Stomach (tissue), 9 donors: ENCODE results near the gene GULP1. TPM values are rescaled to one million over a fixed set of nuclear protein-coding genes. Genes with fewer than 3 reads are reported as not detected.

Experiments
- DNase-seq, 2 donors: peaks; one replicate each; pipeline versions ENCODE4 v3.0.0 to v3.0.0-alpha.2; 2013 to 2019
- H3K27ac ChIP-seq, 5 donors: fragments of 200-600 bp in 4 of 5; sonication (generic) in 4 of 5; one replicate each; pipeline ENCODE4 v1.5.1; 2013 to 2019; ENCODE audit warnings: mild to moderate bottlenecking in 1 of 5, moderate library complexity in 1 of 5
- H3K27me3 ChIP-seq, 3 donors: fragments of 200-600 bp; sonication (generic); one replicate each; pipeline ENCODE4 v1.5.1; 2017 to 2019; ENCODE audit warnings: mixed run types in 1 of 3
- H3K36me3 ChIP-seq, 4 donors: fragments of 200-600 bp; sonication (generic); 1 replicate in 3 of 4; 2 replicates in 1 of 4; pipeline ENCODE4 v1.5.1; 2016 to 2019
- H3K4me1 ChIP-seq, 4 donors: fragments of 200-600 bp; sonication (generic); one replicate each; pipeline ENCODE4 v1.5.1; 2016 to 2019
- H3K4me3 ChIP-seq, 4 donors: fragments of 200-600 bp; sonication (generic) in 3 of 4; one replicate each; pipeline ENCODE4 v1.5.1; 2016 to 2019; ENCODE audit warnings: mild to moderate bottlenecking in 1 of 4
- H3K9me3 ChIP-seq, 4 donors: fragments of 200-600 bp; sonication (generic); one replicate each; pipeline ENCODE4 v1.5.1; 2016 to 2019
- CTCF ChIP-seq, 7 experiments: fragments of 450-650 bp in 4 of 7; fragments of 200-600 bp in 3 of 7; sonication (generic) in 3 of 7; IDR thresholded peaks; one replicate each; pipeline ENCODE4 v1.5.1; 2016 to 2019; ENCODE audit warnings: antibody characterized with exemption in 7 of 7, control low read depth in 2 of 7, mild to moderate bottlenecking in 1 of 7
- EP300 ChIP-seq: sonication (generic); formaldehyde crosslinking; IDR thresholded peaks from one replicate; pipeline ENCODE4 v1.6.1; 2017; ENCODE audit warnings: antibody characterized with exemption
- POLR2A ChIP-seq, 4 donors: fragments of 450-650 bp; IDR thresholded peaks; one replicate each; pipeline ENCODE4 v1.6.1; 2016; ENCODE audit warnings: antibody characterized with exemption in 4 of 4, control low read depth in 2 of 4, mild to moderate bottlenecking in 1 of 4, moderate library complexity in 1 of 4
- POLR2AphosphoS5 ChIP-seq, 3 donors: sonication (generic); formaldehyde crosslinking; IDR thresholded peaks; one replicate each; pipeline ENCODE4 v1.6.1; 2016; ENCODE audit warnings: antibody characterized with exemption in 3 of 3
- WGBS, 5 donors: extraction: QIAGEN DNeasy Blood & Tissue Kit in 3 of 5; methylation state at CpG; one replicate each; pipeline versions ENCODE4 v1.1.5 to v1.1.7; 2013 to 2018; 5-methylcytosine and 5-hydroxymethylcytosine counted together
- intact Hi-C: fragments of 100-400 bp; cut with DNase I; formaldehyde crosslinking; loops from one replicate; pipeline ENCODE4 v1.15.1; 2023; ENCODE audit warnings: low total_unique reads
- polyA plus RNA-seq, 3 donors: library from polyadenylated mRNA; stranded (reverse); fragments of 200-250 nt; gene quantifications; one replicate each; pipeline ENCODE4 v1.2.3, GENCODE V29; 2013
- total RNA-seq, 5 donors: library from RNA; depleted of rRNA; stranded (reverse); fragments of >200 nt; gene quantifications; one replicate each; pipeline versions ENCODE4 v1.1.0 to v1.2.3, GENCODE V29; 2014 to 2016
- donor health status: healthy with polysubstance abuse.
- donor health status: Bipolar disorder and iron deficiency.
- donor health status: healthy.

The GULP1 gene
- total and polyA plus RNA-seq, 8 donors, result 4.9 to 179 (median 32.8) TPM

- H3K27ac ChIP-seq, result peak overlapping the region in 4 of 5 donors; percentile 48 to 69 (median 64)
- no peak overlapping the region for H3K4me3 ChIP-seq
- no peak for TF ChIP-seq CTCF (IDR thresholded peaks at IDR 0.05)
- no peak for TF ChIP-seq POLR2A (IDR thresholded peaks at IDR 0.05)
- TF ChIP-seq EP300, result no peak
- no peak for TF ChIP-seq POLR2AphosphoS5 (IDR thresholded peaks at IDR 0.05)
- peaks cover 0 to 11% (median 3%) of the 10 kb centered on the region in 4 donors for H3K9me3 ChIP-seq
- H3K27me3 ChIP-seq, result no peaks in the 10 kb centered on the region
- DNase-seq, result no peak
- H3K4me1 ChIP-seq, result peaks cover 0 to 36% (median 22%) of the 10 kb centered on the region in 4 donors
- WGBS, 5 donors, result 67 to 80% (median 72%) methylated on average over 2 of the region's 2 CpGs
- H3K36me3 ChIP-seq, result peaks cover 7 to 21% (median 21%) of the 10 kb centered on the region in 4 donors
- intact Hi-C loops, result no loop called here
Observed at GRCh38 chr2:188382107-188382506, 90.4 kb downstream of the GULP1 start.

DNA sequence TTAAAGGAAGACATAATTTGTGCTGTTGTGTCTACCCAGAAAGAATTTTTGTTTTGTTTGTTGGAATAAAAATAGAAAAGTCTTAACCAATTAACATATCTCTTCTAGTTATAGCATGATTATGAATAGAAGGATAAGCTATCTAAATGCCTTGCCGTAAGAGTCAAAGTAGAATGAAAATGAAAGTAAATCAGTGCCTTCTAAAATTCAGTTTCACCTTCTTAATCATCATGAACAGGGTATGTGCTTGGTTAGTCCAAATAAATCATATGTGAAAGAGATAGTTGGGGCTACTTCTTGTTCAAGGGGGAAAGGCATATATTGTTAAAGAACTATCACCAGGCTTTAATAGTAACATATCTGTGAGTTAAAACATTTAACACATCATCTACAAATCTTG lies 91.5 kb downstream of the GULP1 start:
- DNase-seq, result no peak
- Histone ChIP-seq H3K9me3 (peaks cover 0 to 11% (median 3%) of the 10 kb centered on the region in 4 donors), H3K4me1 (peaks cover 0 to 37% (median 24%) of the 10 kb centered on the region in 4 donors), H3K27ac (peak overlapping the region in 4 of 5 donors; percentile 48 to 69 (median 64)), H3K36me3 (peaks cover 7 to 21% (median 21%) of the 10 kb centered on the region in 4 donors), H3K27me3 (no peaks in the 10 kb centered on the region), H3K4me3 (peak overlapping the region; percentile 5 to 32 (median 9))
- 14 to 42% (median 16%) methylated on average over 1 of the region's 1 CpG for WGBS, 5 donors
- TF ChIP-seq POLR2AphosphoS5 (IDR thresholded peaks at IDR 0.05), result no peak
- no peak for TF ChIP-seq EP300
- no peak for TF ChIP-seq CTCF (IDR thresholded peaks at IDR 0.05)
- TF ChIP-seq POLR2A (IDR thresholded peaks at IDR 0.05), result no peak
- intact Hi-C loops, result no loop called here

DNA sequence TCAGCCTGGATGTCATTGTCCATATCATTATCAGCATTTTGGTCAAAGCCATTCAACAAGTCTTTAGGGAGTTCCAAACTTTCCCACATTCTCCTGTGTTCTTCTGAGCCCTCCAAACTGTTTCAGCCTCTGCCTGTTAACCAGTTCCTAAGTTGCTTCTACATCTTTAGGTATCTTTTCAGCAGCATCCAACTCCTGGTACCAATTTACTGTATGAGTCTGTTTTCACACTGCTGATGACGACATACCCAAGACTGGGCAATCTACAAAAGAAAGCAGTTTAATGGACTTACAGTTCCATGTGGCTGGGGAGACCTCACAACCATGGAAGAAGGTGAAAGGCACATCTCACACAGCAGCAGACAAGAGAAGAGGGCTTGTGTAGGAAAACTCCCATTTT lies 94.2 kb downstream of the GULP1 start:
- Histone ChIP-seq H3K27me3 (no peaks in the 10 kb centered on the region), H3K27ac (no peak overlapping the region), H3K36me3 (peaks cover 7 to 21% (median 21%) of the 10 kb centered on the region in 4 donors), H3K4me1 (peaks cover 0 to 25% (median 16%) of the 10 kb centered on the region in 4 donors), H3K4me3 (no peak overlapping the region), H3K9me3 (peaks cover 0 to 11% (median 3%) of the 10 kb centered on the region in 4 donors)
- DNase-seq, result no peak
- intact Hi-C loops, result no loop called here
- 83 to 97% (median 95%) methylated on average over 1 of the region's 1 CpG for WGBS, 5 donors
- no peak for TF ChIP-seq POLR2AphosphoS5 (IDR thresholded peaks at IDR 0.05)
- TF ChIP-seq EP300, result no peak
- no peak for TF ChIP-seq CTCF (IDR thresholded peaks at IDR 0.05)
- TF ChIP-seq POLR2A (IDR thresholded peaks at IDR 0.05), result no peak

DNA sequence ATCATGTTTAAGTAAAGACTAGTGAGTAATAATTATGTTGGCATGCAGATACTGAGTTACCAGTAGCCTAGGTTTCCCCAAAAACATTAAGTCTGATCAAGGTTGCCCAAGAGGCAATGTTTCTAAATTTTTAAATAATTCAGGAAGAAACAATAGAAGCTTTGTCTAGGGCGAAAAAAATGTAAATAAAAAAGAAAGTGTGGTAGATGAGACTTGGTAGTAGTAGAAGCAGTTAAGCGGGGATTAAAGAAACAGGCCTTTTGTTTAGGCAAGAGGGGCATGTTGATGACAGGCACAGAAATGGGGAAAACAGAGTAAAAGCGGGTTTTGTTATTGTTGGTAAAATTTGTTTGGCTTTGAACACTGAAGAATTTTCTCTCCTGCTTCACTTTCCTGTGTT lies 97.2 kb downstream of the GULP1 start:
- Histone ChIP-seq H3K4me1 (peaks cover 0 to 5% (median 0%) of the 10 kb centered on the region in 4 donors), H3K27me3 (no peaks in the 10 kb centered on the region), H3K9me3 (peaks cover 0 to 16% (median 3%) of the 10 kb centered on the region in 4 donors), H3K4me3 (no peak overlapping the region), H3K27ac (no peak overlapping the region), H3K36me3 (peaks cover 7 to 21% (median 21%) of the 10 kb centered on the region in 4 donors)
- intact Hi-C loops, result no loop called here
- TF ChIP-seq EP300 (no peak), POLR2A (IDR thresholded peaks at IDR 0.05) (no peak), POLR2AphosphoS5 (IDR thresholded peaks at IDR 0.05) (no peak), CTCF (IDR thresholded peaks at IDR 0.05) (no peak)
- no peak for DNase-seq
- WGBS, 5 donors, result 68 to 74% (median 73%) methylated on average over 3 of the region's 3 CpGs
